Activated naive CD4-positive, alpha-beta T cell (primary cell): ENCODE data around the gene RAPGEF3.

ENCODE experiments used
- DNase-seq, 4 experiments: peaks; one replicate each; lab custom pipeline; 2025; lab: John Stamatoyannopoulos, UW

Gene RAPGEF3

DNA sequence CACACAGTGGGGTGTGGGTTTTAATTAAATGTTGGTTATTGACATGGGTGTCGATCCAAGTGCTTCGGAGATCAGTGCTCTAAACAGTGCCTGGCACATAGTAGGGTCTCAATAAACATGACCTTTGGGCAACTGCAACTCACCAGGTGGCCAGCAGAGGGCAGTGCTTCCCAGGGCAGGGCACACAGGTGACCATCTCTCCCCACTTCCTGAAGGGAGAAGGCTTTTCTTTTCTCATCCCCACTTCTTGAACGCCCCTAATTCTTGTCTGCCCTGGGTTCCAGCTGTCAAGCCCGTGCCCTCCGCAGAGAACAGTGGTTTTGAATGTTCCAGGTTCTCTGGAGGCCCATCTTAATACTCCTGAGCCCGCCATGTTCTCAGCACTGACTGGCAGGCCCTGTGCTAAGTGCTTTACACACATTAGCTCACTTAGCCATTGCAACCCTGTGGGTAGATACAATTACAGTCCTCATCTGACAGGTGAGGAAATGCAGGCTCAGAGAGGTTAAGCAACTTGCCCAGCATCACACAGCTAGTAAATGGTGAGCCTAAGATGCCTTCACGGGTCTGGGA lies 16.3 kb downstream of the RAPGEF3 start:
- peak; percentile 42 to 73 (median 68) for DNase-seq

DNA sequence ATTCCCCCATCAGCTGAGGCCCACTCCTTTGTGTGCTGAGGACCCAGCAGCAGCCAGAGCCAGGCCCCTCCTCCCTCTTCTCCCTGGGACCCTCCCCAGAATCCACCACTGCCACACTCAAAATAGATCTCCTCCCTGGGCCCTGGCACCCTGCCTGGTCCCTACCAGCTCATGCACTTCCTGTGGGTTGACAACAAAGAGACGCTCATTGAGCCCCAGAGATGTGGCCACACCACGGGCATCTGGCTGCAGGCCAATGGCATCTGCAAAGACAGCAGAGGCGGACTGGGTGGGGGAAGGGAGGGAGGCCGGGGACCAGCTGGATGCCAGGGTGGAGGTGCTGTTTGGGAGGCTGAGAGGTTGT lies 17.4 kb downstream of the RAPGEF3 start:
- DNase-seq: peak in 2 of 4 experiments; percentile 49 to 59

DNA sequence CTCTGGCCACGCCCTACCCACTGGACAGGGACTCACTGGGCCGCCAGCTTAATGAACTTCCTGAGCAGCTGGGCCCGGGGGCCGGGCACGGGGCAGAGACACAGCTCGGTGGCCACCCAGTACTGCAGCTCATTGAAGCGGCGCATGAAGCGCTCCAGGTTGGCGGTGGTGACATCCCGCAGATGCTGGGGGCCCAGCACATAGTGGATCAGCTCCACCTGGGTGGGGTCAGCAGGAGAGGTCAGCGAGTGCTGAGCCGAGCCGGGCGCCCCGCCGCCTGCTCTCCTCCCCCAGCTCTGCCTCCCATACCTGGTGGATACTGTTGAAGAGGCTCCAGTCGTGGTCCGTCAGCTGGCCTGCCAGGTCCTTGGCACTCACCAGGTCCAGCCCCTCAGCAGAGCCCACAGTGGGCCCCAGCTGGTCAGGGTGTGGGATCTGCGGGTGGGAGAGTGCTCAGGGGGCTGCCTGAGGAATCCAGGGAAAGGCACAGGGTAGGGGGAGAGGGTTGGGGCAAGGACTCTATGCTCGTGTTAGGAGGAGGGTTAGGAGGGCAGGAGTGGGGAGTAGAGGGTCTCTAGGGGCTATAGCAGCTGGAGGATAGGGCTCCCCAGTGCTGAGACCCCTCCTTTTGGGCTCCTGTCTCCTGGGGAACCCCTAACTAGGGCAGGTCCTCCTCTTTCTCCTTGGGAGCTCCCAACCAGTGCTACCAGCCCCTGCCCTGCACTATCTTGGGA lies 17.9 kb downstream of the RAPGEF3 start:
- no peak for DNase-seq

DNA sequence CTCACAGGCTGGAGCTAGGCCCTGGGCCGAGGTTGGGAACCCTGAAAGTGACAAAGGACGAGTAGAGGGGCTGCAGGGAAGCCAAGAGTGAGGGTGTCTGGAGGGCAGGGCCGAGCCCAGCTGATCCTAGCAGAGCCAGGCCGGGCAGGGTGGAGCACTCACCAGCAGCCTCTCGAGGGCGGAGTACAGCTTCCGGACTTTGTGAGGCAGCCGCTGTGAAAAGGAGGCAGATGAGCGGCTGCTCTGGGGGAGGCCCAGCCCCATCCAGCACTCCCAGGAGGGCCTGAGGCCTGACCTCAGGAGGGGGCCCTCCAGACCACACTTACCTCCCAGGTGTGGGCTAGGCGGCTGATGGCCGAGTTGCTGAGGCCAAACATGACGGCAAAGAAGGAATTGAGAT lies 18.7 kb downstream of the RAPGEF3 start:
- no peak for DNase-seq

DNA sequence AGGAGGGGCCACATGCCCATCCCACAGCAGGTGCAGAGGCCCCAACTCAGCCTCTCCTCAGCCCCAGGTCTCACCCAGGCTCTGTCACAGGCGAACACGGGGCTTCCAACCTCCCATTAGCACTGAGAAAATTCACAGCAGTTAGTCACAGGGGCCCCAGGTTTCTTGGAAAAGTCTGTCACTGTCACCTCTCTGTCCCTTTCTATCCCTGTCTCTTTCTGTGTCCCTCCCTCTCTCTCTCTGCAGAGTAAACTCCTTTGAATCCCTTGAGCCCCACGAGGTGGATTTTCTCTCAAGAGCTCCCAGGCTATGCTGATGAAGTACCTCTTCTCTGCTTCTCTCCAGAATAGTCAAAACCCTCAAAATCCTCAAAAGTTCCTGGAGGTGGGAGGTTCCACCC lies 19.4 kb downstream of the RAPGEF3 start:
- DNase-seq: no peak

DNA sequence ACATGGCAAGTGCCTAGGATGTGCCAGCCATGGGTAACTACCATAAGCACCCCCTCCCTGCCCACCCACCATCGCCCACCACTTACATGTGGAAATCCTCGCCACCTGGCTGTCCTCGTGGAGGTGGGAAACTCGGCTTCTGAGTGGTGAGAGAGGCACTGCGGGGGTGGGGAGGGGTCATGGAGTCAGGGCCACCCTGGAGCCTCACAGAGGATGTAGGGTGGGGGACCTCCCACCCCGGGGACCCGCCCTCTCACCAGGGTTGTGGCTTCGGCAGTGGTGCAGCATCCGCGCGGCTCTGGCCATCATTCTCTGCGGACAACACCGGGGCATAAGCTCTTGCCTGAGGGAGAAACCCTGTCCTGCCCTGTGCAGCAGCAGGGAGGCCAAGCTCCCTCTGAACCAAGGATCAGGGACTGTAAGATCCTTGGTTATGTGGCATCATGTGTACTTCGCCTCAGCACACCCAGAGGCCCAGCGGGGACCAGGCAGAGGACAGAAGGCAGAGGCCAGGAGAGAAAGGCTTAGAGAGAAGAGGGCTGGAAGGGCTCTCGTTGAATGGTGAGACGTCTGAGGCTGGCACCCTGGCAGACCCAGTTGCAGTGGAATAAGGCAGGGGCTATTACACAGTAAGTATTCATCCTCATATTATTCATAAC lies 20.6 kb downstream of the RAPGEF3 start:
- DNase-seq: no peak

DNA sequence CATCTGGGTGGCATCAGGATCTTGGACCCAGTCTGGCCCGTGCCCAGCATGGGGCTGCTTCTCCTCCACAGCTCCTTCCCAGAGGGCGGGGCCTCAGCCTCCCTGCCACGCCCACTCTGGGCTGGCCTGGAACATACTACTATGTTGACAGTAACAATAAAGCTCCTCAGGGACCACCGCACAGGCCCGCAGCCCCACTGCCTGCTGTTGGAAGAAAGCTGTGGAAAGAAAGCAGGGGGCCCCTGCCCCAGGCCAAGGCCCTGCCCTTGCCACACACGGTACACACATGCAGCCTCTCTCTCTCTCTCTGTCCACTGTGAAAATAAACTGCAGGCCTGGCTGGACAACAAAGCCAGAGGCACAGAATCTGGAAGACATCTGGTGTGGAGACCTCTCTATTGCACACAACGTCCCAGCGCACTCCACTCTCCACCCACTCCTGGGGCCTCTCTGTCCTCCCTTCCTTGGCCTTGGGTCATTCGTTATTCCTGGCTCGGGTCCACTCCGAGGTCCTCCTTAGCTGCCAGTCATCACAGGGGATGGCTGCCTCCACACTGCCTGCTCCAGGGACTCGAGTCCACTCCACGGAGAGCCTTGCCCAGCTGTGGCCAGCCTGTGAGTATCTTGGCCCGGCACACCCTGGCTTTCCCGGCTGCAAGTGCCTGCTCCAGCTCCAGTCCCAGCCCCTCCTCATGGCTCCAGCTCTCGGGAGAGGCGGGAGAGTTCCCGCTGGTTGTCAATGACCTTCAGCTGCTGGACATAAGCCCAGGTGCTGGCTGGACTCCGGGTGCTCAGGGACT lies 21.6 kb downstream of the RAPGEF3 start:
- no peak for DNase-seq

DNA sequence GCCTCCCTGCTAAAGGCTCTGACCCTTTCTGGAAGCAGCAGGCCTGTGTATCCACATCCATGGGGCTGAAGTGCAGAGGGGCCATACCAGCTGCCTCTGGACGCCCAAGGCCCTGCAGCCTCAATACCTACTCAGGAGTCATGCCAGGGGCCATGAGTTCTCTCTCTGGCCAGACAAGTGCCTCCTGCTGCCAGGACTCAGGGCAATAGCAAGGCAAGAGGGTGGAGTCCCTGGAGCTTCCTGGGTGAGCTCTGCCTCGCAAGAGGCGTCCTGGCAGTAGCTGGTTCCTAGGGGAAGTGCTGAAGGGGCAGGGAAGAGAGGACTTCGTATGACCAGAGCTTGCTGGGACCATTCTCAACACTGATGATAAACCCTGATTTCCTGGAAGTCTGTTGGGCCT lies 22.5 kb downstream of the RAPGEF3 start:
- no peak for DNase-seq

DNA sequence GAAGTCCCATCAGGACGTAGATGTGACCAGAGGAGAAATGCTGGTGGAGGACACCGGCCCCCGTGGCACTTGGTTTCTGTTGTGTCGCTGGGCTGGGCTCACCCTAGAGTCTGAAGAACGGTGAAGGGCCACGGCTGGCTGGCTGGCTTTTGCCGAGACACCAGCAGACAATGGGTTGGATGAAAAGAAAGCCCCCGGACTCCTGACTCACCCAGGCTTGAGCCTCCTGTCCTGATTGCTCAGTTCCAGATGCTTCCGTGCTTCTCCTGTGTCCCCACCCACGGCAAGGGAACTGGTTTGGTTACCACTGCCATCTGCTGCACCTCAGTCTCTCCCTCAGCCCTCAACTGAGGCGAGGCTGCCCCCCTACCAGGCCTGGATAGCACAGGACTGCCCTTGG lies 23.0 kb downstream of the RAPGEF3 start:
- DNase-seq: no peak

DNA sequence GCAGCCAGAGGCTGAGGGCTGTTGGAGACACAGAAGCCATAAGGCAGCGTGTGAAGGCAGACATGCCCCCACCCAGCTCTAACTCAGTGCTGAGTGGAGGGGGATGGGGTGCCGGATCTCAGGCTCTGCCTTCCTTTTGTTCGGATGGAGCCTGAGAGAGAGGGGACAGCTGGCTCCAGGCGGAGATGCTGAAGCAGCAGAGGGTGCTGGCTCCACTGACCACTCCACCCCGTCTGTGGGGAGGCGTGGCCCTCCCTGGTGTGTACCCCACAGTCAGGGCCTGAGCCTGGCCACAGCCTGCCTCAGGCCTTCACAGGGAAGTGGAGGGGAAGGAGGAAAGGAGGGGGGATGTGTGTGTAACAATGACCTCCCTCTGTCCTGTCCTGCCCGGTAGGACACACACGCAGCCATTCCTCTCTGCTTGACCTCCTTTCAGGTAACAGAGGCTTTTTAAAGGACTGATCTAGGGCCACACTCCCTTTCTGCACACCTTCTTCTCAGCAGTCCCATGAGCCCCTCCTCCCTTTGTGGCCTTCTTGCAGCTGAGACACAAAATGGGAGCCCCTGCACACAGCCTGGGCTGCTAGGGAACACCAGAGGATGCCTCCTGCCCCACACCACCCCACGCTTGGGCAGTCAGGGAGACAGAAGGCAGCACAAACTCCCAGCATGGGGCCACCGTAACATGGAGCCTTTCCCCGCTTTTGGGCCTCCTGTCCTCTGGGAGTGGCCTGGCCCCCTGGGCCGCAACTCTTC lies 23.8 kb downstream of the RAPGEF3 start:
- DNase-seq: no peak

DNA sequence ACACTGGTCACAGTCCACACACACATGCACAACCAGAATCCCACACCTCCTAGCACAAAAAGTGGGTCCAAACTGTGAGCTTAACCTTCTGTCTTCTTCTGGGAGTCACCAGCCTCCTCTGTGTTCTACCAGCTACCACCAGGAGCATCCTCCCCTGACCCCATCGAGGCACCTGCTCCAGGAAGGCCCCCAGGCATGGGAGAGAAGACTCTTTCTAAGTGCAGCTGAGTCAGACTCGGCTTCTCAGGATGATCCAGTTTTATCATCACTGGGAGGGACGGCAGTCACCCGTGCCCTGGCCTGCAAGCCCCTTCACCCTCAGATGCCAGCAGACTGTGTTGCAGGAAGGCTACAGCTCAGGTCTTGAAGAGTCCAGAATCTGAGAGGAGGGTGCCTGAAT lies 25.5 kb downstream of the RAPGEF3 start:
- no peak for DNase-seq

DNA sequence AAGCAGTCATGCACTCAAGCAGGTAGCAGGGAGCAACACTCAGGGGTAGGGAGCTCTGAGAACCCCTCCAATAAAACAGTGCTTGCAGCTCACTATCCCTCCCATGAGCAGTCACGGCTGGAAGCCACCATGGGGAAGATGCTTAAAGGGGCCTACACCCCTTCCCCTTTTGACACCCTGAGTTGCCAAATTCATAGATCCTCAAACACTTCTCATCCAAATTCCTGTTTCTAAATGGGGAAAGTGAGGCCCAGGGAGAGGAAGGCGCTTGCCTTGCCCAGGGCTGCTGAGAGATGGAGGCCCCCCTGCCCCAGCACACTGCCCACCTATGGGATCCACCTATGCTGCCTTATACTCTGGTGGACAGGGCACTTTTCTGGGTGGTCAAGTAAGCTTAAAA lies 26.2 kb downstream of the RAPGEF3 start:
- DNase-seq: no peak

DNA sequence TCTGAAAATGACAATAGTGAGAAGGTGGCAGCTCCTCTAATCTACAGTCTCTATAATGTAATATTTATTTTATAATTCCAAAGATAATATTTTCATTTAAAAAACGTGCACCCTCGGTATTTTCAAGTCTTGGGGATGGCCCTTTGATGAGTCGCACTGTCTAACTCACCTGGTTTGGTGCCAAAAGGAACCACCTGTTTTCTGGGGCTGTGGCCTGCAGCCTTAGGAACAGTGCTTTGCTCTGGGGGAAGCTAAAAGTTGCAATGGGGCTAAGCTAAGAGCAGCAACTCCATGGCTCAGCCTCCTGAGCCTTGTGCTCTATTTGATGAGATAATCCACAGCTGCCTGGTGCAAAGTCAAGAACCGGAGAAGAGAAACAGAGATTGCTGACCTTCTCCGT lies 27.0 kb downstream of the RAPGEF3 start:
- no peak for DNase-seq

DNA sequence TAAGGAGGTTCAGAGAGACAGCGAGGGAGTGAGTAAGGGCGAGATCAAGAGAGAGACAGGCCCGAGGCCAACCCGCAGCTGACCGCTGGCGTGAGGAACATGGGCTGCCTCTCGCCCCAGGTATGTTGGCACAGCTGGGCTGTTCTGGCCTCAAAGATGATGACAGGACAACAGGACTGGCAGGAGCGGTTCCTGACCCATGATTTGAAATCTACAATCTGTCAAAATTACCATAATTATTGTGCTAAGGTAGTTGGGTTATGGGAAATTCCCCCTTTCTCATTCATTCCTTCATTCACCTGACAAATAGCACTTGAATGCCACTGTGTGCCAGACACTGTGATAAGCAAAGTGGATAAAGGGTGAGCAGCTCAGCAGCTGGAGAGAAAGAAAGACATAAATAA lies 28.3 kb downstream of the RAPGEF3 start:
- no peak for DNase-seq

DNA sequence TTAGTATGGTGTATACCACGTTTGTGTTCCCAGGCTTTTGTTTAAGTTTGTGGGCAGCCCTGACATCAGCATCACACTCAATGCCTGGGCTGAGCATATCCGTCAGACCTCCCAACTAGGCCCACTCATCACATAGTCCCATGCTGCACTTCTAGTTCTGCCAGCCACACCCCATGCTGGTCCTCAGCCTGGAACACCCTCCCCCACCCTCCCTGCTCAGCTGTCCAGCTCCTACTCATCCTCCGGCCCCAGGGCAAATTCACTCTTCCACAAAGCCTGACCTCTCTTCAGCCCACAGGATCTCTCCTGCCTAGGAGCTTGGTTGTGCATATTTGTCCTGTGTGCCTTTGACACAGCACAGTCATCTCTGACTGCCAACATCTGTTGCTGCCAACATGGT lies 29.4 kb downstream of the RAPGEF3 start:
- DNase-seq: no peak

DNA sequence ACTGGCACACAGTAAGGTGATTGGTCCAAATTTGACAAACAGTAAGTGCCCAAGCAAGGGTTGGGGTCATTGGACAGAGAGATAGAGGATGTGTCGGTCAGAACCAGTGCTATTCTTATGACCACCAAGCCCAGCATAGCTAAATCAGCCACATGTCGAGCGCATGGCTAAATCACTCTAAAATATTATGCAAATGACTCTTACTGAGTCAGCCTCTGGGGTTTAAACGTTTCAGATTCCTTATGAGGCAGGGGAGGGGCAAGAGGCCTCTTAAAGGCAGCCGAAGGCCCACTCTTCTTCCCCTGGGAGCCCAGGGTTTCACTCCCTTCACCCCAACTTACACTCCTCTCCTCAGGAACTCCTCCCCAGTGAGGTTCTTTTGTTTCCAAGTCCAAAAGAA lies 32.8 kb downstream of the RAPGEF3 start:
- DNase-seq: no peak

DNA sequence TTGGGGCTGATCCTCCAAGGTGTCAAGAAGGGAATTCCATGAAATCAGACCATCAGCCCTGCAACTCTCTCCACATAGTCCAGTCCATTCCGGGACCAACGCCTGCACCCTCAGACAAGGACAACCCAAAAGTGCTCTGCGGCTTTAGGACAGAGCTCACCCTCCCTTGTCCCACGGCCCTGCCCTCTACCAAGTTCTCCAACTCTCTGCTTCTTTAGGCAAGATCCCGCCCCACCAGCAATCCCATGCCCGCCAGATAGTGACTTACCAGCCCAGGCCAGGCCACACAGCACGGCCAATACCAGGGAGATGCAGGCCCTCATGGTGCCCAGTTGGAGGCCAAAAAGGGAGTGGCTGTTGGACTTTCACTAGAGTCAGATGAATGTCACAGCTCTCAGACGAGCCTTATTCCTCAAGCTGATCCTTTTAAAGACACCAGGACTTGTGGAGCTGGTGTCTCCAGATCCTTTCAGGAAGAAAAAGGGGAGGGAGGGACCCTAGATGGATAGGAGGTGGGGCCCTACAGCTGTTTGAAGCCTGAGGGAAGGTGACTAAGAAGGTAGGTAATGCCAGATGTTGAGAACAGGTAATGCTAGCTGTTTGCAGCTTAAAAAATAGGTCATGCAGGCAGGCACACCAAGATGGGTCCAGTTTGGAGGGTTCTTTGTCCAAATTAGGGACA lies 33.4 kb downstream of the RAPGEF3 start, which contains the start of gene ENDOU:
ENDOU (minus strand) TSS at position 400 of the 682 bp plus-strand sequence; CDS start at position 323, 77 bp downstream.
- no peak for DNase-seq

DNA sequence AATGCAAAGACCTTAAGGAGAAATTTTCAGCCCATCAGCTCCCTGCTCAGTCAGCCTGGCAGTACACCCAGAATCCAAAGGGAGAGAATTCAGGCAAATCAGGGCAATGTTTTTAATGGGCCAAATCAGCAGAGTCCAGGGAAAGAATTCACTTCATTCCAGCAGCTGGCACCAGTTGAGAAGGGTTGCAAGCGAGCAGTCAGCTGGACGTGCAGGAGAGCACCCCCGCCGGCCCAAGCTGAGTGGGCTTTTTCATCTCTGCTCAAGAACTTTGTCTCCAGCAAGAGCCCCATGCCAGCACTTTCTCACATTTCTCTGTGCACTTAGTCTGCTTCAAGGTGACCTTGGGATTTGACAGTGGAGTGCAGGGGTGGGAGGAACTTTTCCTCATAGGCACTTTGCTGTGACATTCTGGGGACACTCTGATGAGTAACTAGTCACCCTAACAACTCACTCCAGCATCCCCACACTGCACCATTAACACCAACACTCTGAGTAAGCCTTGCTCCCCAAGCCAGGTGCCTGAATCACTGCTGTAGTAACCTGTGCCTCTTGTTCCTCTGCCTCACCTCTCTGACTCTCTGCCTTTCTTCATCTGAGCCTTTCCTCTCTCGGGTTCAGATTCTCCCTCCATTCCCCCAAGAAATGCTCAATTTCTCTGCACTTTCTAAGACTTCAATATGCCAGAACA lies 35.6 kb downstream of the RAPGEF3 start:
- no peak for DNase-seq

DNA sequence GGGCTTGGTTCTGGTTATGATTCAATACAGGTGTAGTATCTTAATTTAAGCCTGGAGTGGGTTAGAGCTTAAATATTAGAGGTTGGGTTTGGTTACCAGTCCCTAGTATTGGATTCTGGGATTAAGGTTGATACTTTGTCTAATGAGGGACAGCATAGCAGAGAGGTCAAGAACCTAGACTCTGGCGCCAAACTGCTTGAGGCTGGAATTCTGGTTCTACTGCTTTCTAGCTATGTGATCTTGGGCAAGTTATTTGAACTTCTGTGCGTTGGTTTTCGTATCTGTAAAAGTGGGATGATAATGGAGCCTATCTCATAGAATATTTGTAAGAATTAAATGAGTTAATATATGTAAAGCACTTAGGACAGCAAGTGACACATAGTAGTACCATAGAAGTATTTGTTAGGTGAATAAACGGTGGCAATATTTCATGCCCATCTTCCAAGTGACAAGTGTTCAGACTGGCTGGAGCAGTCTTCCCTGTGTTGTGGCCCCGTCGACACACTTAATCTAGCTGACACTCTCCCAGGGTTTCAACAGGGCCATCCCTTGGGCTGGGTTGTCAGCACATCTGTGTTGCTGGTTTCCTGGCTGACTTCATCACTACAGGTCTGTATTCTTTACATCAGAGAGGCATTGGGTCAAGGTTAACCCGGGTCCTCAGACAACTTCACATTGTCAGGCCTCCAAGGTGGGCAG lies 36.4 kb downstream of the RAPGEF3 start:
- no peak for DNase-seq

DNA sequence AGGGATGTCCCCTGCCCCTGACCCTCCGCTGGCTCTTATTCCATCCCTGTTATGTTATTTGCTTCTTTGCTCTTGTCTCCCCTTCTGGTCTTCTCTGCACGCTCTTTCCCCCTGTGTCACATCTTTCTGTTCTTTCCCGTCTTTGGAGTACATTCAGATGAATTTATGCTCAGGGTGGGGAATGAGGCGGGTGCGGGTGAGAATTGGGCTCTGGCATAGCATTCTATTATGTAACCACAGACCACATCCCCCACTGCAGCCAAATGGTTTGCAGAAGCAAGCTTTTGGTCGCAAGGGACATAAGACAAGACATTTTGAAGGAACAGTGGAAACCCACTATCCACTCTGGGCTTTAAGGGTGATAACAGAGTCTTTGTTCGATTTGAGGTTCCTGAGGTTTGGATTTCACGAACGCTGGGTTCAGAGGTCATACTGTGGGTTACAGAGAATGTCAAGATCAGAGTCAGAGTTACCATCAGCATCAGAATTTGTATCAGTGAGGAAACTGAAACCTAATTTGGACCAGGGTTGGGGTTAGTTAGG lies 37.2 kb downstream of the RAPGEF3 start:
- no peak for DNase-seq
